ENCODE measurements around the gene CPLX3.

The CPLX3 gene

GRCh38 chr15:74798388-74799254 is 27.8 kb upstream of the CPLX3 start:
- TF ChIP-seq CSRNP3 (CRISPR knock-in tag; IDR thresholded peaks at IDR 0.05) (no peak), CSDC2 (CRISPR knock-in tag; IDR thresholded peaks at IDR 0.05) (no peak)
- no peak for ATAC-seq

GRCh38 chr15:74799255-74799855 is 27.1 kb upstream of the CPLX3 start:
- ATAC-seq: no peak
- TF ChIP-seq CSDC2 (CRISPR knock-in tag; IDR thresholded peaks at IDR 0.05): no peak
- no peak for TF ChIP-seq ZC3H10 (CRISPR knock-in tag; IDR thresholded peaks at IDR 0.05)
- TF ChIP-seq ZNF565 (CRISPR knock-in tag; conservative IDR thresholded peaks at IDR 0.05; ENCODE audit: low read depth): no peak
- no peak for TF ChIP-seq CSRNP3 (CRISPR knock-in tag; IDR thresholded peaks at IDR 0.05)
- no peak for TF ChIP-seq ZFP30 (CRISPR knock-in tag; IDR thresholded peaks at IDR 0.05)
- TF ChIP-seq BACH2 (CRISPR knock-in tag; IDR thresholded peaks at IDR 0.05; ENCODE audit: borderline replicate concordance): no peak
- TF ChIP-seq, protein P1, sequence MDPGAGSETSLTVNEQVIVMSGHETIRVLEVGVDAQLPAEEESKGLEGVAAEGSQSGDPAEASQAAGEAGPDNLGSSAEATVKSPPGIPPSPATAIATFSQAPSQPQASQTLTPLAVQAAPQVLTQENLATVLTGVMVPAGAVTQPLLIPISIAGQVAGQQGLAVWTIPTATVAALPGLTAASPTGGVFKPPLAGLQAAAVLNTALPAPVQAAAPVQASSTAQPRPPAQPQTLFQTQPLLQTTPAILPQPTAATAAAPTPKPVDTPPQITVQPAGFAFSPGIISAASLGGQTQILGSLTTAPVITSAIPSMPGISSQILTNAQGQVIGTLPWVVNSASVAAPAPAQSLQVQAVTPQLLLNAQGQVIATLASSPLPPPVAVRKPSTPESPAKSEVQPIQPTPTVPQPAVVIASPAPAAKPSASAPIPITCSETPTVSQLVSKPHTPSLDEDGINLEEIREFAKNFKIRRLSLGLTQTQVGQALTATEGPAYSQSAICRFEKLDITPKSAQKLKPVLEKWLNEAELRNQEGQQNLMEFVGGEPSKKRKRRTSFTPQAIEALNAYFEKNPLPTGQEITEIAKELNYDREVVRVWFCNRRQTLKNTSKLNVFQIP (CRISPR knock-in tag; IDR thresholded peaks at IDR 0.05; ENCODE audit: borderline replicate concordance, low read depth): no peak
- TF ChIP-seq ZNF70 (CRISPR knock-in tag; IDR thresholded peaks at IDR 0.05): no peak
- TF ChIP-seq, protein P2, sequence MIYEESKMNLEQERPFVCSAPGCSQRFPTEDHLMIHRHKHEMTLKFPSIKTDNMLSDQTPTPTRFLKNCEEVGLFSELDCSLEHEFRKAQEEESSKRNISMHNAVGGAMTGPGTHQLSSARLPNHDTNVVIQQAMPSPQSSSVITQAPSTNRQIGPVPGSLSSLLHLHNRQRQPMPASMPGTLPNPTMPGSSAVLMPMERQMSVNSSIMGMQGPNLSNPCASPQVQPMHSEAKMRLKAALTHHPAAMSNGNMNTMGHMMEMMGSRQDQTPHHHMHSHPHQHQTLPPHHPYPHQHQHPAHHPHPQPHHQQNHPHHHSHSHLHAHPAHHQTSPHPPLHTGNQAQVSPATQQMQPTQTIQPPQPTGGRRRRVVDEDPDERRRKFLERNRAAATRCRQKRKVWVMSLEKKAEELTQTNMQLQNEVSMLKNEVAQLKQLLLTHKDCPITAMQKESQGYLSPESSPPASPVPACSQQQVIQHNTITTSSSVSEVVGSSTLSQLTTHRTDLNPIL (CRISPR knock-in tag; IDR thresholded peaks at IDR 0.05; ENCODE audit: low read depth): no peak

DNA sequence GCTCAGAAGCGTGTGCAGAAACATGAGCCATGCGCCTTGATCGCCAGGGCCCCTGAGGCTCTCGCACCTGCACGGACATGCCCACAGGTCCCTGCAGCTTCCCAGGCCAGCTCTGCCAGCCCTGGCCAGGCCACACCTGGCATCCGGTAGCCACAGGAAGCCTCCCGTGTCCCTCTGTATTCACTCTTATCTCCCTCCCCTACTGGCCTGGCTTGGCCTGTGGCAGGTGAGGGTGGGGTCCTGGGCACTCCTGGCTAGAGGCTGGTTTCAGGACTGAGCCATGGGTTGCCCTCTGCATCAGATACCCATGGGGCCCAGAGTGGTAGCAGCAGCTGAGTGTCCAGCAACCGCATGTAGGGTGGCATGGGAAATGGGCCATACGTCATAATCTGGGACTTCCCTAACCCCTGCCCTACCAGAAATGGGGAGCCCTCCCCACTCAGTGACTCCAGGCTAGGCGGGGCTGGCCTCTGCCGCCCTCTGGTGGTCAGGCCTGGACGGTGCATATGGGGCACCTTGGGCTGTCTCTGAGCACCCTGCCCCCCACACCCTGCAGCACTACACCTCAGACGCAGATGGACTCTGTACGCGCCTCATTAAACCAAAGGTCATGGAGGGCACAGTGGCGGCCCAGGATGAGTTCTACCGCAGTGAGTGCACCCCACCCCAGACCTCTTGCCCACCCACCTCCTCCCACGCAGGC is 26.4 kb upstream of the CPLX3 start:
- peak; percentile 95 for ATAC-seq
- no peak for TF ChIP-seq ZNF70 (CRISPR knock-in tag; IDR thresholded peaks at IDR 0.05)
- TF ChIP-seq ZNF565 (CRISPR knock-in tag; conservative IDR thresholded peaks at IDR 0.05; ENCODE audit: low read depth): no peak
- TF ChIP-seq GLIS3 (CRISPR knock-in tag; IDR thresholded peaks at IDR 0.05): no peak
- no peak for TF ChIP-seq TCF4 (CRISPR knock-in tag; IDR thresholded peaks at IDR 0.05; ENCODE audit: borderline replicate concordance)
- no peak for TF ChIP-seq BACH2 (CRISPR knock-in tag; IDR thresholded peaks at IDR 0.05; ENCODE audit: borderline replicate concordance)
- TF ChIP-seq CSDC2 (CRISPR knock-in tag; IDR thresholded peaks at IDR 0.05): no peak
- no peak for TF ChIP-seq ZFP30 (CRISPR knock-in tag; IDR thresholded peaks at IDR 0.05)
- TF ChIP-seq ESRRG (CRISPR knock-in tag; IDR thresholded peaks at IDR 0.05): no peak
- no peak for TF ChIP-seq RARB (CRISPR knock-in tag; IDR thresholded peaks at IDR 0.05)
- TF ChIP-seq ARNTL (CRISPR knock-in tag; IDR thresholded peaks at IDR 0.05; ENCODE audit: borderline replicate concordance, low read depth): no peak
- TF ChIP-seq PPARA (CRISPR knock-in tag; IDR thresholded peaks at IDR 0.05; ENCODE audit: borderline replicate concordance): no peak
- TF ChIP-seq OSR1 (CRISPR knock-in tag; IDR thresholded peaks at IDR 0.05): no peak
- no peak for TF ChIP-seq ZNF8 (CRISPR knock-in tag; IDR thresholded peaks at IDR 0.05)
- no peak for TF ChIP-seq ZFP3 (CRISPR knock-in tag; IDR thresholded peaks at IDR 0.05)
- no peak for TF ChIP-seq ISL1 (CRISPR knock-in tag; IDR thresholded peaks at IDR 0.05)

DNA sequence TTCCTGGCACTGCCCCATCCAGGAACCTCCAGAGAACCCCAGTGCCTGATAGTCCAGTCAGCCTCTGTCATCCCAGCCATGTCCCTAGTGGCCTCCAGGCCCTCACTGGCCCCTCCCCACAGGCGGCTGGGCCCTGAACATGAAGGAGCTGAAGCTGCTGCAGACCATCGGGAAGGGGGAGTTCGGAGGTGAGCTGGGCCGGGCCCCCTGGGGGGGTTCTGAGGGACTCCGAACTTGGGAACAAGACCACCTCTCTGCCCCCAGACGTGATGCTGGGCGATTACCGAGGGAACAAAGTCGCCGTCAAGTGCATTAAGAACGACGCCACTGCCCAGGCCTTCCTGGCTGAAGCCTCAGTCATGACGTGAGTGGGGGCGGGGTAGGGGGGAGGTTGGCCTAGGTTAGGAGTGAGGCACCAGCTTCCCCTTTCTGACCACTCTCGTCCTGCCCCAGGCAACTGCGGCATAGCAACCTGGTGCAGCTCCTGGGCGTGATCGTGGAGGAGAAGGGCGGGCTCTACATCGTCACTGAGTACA is 25.8 kb upstream of the CPLX3 start:
- TF ChIP-seq RARB (CRISPR knock-in tag; IDR thresholded peaks at IDR 0.05) (no peak), TSHZ2 (CRISPR knock-in tag; IDR thresholded peaks at IDR 0.05) (no peak), ZNF70 (CRISPR knock-in tag; IDR thresholded peaks at IDR 0.05) (no peak), ZC3H10 (CRISPR knock-in tag; IDR thresholded peaks at IDR 0.05) (no peak), OSR1 (CRISPR knock-in tag; IDR thresholded peaks at IDR 0.05) (no peak)
- TF ChIP-seq, protein P2 (CRISPR knock-in tag; IDR thresholded peaks at IDR 0.05; ENCODE audit: low read depth): no peak
- ATAC-seq: no peak; the same call in 2 of the 3 replicates
